ENCODE measurements around the gene NSG1. TPM values are rescaled to one million over a fixed set of nuclear protein-coding genes. Genes with fewer than 3 reads are reported as not detected.

Gene NSG1
- total and polyA plus RNA-seq, 3 donors from 2014 or later, result 27.5 to 67.2 (median 30.0) TPM

DNA sequence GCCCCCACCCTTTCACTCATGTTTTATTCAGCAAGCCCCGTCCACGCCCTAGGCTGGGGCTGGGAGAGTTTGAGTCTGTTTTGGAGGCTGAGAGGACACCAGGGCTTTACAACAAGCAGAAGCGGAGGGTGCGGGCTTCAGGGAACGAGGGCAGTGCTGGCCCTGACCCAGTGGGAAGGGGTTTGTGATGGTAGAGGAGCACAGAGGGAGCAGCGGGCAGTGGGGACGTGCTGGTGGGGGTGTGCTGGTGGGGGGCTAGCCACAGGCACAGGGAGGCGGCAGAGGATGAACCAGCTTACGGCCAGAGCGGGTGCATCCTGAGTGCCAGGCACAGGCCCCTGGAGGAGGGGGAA lies 26.4 kb downstream of the NSG1 start:
- no peak for DNase-seq
- Histone ChIP-seq H3K27ac (no peak overlapping the region), H3K4me3 (no peak overlapping the region), H3K27me3 (no peaks in the 10 kb centered on the region), H3K4me1 (no peaks in the 10 kb centered on the region), H3K9me3 (no peaks in the 10 kb centered on the region), H3K36me3 (ENCODE audit: low read depth, missing control alignments) (no peaks in the 10 kb centered on the region)
- TF ChIP-seq, protein P1, sequence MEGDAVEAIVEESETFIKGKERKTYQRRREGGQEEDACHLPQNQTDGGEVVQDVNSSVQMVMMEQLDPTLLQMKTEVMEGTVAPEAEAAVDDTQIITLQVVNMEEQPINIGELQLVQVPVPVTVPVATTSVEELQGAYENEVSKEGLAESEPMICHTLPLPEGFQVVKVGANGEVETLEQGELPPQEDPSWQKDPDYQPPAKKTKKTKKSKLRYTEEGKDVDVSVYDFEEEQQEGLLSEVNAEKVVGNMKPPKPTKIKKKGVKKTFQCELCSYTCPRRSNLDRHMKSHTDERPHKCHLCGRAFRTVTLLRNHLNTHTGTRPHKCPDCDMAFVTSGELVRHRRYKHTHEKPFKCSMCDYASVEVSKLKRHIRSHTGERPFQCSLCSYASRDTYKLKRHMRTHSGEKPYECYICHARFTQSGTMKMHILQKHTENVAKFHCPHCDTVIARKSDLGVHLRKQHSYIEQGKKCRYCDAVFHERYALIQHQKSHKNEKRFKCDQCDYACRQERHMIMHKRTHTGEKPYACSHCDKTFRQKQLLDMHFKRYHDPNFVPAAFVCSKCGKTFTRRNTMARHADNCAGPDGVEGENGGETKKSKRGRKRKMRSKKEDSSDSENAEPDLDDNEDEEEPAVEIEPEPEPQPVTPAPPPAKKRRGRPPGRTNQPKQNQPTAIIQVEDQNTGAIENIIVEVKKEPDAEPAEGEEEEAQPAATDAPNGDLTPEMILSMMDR (IDR thresholded peaks at IDR 0.05), result no peak
- no peak for TF ChIP-seq POLR2A (IDR thresholded peaks at IDR 0.05)
- intact Hi-C loops (cut with DNase I; ENCODE audit: low total_unique reads), result no loop called here
- 91 to 95% methylated on average over 10 of the region's 10 CpGs for WGBS, 2 donors

DNA sequence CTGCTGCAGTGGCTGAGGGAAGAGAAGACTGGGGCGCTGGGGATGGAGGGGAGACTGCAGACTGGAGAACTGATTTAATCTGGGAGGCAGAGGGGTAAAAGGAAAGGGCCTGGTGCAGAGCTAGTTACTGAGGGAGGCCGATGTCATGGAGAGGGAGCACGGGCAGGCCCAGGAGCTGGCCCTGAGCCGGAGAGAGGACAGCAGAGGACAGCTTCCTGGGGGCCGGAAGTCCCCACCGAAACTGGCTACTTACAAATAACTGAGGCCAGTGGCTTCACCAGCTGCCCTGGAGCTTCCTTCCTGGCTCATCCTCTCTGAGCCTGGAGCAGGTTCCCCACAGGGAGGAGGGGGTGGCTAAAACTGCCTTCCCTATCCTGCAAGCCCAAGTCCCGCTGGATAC lies 26.9 kb downstream of the NSG1 start:
- intact Hi-C loops (cut with DNase I; ENCODE audit: low total_unique reads), result no loop called here
- H3K4me1 ChIP-seq, result no peaks in the 10 kb centered on the region
- H3K9me3 ChIP-seq, result no peaks in the 10 kb centered on the region
- 80 to 89% methylated on average over 6 to 7 of the region's 7 CpGs for WGBS, 2 donors
- TF ChIP-seq, protein P1 (IDR thresholded peaks at IDR 0.05), result no peak
- DNase-seq, result no peak
- H3K27ac ChIP-seq, result no peak overlapping the region
- no peaks in the 10 kb centered on the region for H3K27me3 ChIP-seq
- no peaks in the 10 kb centered on the region for H3K36me3 ChIP-seq (ENCODE audit: low read depth, missing control alignments)
- H3K4me3 ChIP-seq, result no peak overlapping the region

DNA sequence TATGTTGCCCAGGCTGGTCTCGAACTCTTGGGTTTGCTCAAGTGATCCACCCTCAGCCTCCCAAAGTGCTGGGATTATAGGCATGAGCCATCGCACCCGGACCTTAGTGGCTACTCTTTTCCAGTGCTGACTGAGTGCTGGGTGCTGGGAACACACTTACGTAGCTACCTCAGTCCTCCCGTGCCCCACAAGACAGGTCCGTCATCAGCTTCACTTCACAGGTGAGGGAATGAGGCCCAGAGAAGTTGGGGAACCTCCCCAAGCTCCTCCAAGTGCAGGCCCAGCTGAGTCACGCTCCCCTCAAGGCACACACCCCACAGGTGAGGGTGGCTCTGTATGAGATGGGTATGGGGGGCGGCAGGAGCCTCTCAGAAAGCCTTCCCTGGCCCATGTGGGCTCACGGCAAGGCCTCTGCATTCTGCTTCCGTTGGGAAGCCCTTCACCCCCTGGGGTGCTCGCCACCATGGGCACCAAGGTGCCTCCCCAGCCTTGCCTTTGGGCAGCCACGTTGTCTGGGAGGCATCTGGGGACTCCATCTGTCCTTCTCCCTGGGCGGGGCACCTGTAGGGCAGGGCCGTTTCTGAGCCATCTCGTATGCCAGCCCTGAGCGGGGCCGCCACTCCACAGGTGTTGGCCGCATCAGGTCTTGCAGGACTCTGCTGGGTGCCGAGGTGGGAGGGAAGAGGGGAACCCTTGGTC lies 28.4 kb downstream of the NSG1 start:
- Histone ChIP-seq H3K4me1 (no peaks in the 10 kb centered on the region), H3K4me3 (no peak overlapping the region), H3K9me3 (no peaks in the 10 kb centered on the region), H3K27ac (no peak overlapping the region), H3K27me3 (no peaks in the 10 kb centered on the region), H3K36me3 (ENCODE audit: low read depth, missing control alignments) (no peaks in the 10 kb centered on the region)
- DNase-seq, result no peak
- intact Hi-C loops (cut with DNase I; ENCODE audit: low total_unique reads), result no loop called here
- TF ChIP-seq, protein P1 (IDR thresholded peaks at IDR 0.05), result no peak
- no peak for TF ChIP-seq POLR2A (IDR thresholded peaks at IDR 0.05)
- WGBS, 2 donors, result 92 to 93% methylated on average over 9 to 19 of the region's 19 CpGs

DNA sequence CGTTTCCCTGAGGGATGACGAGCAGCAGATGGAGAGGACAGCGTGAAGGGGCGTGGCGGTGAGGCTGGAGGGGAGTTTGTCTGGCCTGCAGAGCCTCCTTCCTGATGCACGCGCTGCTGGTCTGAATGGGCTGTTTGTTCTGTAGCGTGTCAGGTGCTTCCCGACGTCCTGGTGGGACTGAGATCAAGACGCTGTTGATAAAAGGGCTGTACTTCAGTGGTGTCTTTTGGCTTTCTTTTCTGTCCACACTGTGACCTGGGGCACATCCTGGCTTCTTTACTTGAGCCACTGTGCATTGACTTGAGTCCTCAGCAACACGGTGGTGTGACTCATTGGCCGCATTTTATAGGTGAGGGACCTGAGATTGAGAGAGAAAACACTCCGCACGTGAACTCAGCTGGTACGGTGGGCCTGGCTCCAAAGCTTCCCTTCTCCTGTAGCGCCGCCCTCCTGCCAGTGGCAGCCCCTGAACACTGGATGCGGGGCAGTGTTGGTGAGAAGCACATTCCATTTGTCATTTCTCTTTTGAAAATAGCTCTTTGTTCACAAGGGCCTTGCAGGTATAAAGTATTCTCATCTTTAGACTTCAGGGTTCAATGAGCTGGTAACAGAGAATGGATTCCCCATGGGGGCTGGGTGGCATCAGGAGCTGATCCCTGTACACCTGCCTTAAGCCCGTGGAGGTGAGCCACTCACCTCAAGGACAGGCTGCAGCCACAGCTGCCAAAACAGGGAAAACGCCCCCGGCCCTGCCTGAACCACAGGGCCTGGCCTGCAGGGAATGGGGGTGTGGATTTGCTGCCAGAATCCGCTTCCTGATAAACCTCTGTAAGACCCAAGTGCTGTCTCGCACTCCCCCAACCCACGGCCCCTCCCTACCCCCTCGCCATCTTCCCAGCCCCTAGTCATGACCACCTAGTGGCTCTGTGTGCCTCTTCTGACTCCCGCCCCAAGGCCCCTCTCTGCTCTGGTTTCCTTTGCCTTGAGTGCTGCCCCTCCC lies 29.2 kb downstream of the NSG1 start:
- intact Hi-C loops (cut with DNase I; ENCODE audit: low total_unique reads), result no loop called here
- Histone ChIP-seq H3K27ac (no peak overlapping the region), H3K4me3 (no peak overlapping the region), H3K4me1 (no peaks in the 10 kb centered on the region), H3K36me3 (ENCODE audit: low read depth, missing control alignments) (no peaks in the 10 kb centered on the region), H3K27me3 (no peaks in the 10 kb centered on the region), H3K9me3 (no peaks in the 10 kb centered on the region)
- WGBS, 2 donors, result 81 to 88% methylated on average over 25 to 27 of the region's 27 CpGs
- DNase-seq, result no peak
- TF ChIP-seq POLR2A (IDR thresholded peaks at IDR 0.05), result no peak
- TF ChIP-seq, protein P1 (IDR thresholded peaks at IDR 0.05), result no peak
